NCI-H2196 treated with DMSO at 0.1 percent for 48 hours (cell line): ENCODE results near the gene ESRP2.

ENCODE experiments used
- DNase-seq: peaks from one replicate; lab custom pipeline; 2025; ENCODE audit not compliant: unreplicated experiment; lab: John Stamatoyannopoulos, UW

ESRP2 gene

GRCh38 chr16:68264128-68265077 is 28.5 kb upstream of the ESRP2 start, which contains the start of gene SLC7A6:
Gene SLC7A6, plus strand, starts transcription at chr16:68264526. Its CDS starts 10,201 bp downstream, at chr16:68274727.
- DNase-seq = no peak

- no peak for DNase-seq
Measured at GRCh38 chr16:68263559-68264127, 27.7 kb upstream of the ESRP2 start.

- DNase-seq = no peak
Measured at GRCh38 chr16:68259007-68259825, 23.3 kb upstream of the ESRP2 start.

- no peak for DNase-seq
Measured at GRCh38 chr16:68257906-68258800, 22.2 kb upstream of the ESRP2 start.

GRCh38 chr16:68257251-68257905 is 21.5 kb upstream of the ESRP2 start:
- DNase-seq = peak; percentile 52

- DNase-seq = no peak
Measured at GRCh38 chr16:68255712-68256111, 19.8 kb upstream of the ESRP2 start.

GRCh38 chr16:68253721-68254120 is 17.8 kb upstream of the ESRP2 start:
- no peak for DNase-seq

GRCh38 chr16:68252383-68252782 is 16.5 kb upstream of the ESRP2 start:
- DNase-seq = no peak

- DNase-seq = no peak
Measured at GRCh38 chr16:68251832-68252231, 15.9 kb upstream of the ESRP2 start.

- DNase-seq = no peak
Measured at GRCh38 chr16:68250951-68251350, 15.0 kb upstream of the ESRP2 start.

- no peak for DNase-seq
Measured at GRCh38 chr16:68249371-68249770, 13.4 kb upstream of the ESRP2 start.

GRCh38 chr16:68247932-68248331 is 12.0 kb upstream of the ESRP2 start:
- DNase-seq = no peak

GRCh38 chr16:68247400-68247799 is 11.5 kb upstream of the ESRP2 start:
- DNase-seq = no peak

- DNase-seq = no peak
Measured at GRCh38 chr16:68246666-68247065, 10.7 kb upstream of the ESRP2 start.

GRCh38 chr16:68246121-68246520 is 10.2 kb upstream of the ESRP2 start:
- no peak for DNase-seq

- DNase-seq = peak; percentile 30
Measured at GRCh38 chr16:68244903-68245853, 9.3 kb upstream of the ESRP2 start, which contains the start of gene PLA2G15. Gene PLA2G15, plus strand, starts transcription at chr16:68245373. Its CDS starts 54 bp downstream, at chr16:68245427.

- no peak for DNase-seq
Measured at GRCh38 chr16:68244481-68244902, 8.6 kb upstream of the ESRP2 start.
